ENCODE measurements around the gene MAPK1IP1L. TPM values are rescaled to one million over a fixed set of nuclear protein-coding genes. Genes with fewer than 3 reads are reported as not detected.
A peak's percentile ranks its signal among the peaks of the same experiment; 100 is the strongest.

Gene MAPK1IP1L
- total and polyA plus RNA-seq, 2 of the 13 experiments (the other 11 are each of a cell fraction or from before 2014, with no cell fraction given) = 27.8 to 68.4 TPM

DNA sequence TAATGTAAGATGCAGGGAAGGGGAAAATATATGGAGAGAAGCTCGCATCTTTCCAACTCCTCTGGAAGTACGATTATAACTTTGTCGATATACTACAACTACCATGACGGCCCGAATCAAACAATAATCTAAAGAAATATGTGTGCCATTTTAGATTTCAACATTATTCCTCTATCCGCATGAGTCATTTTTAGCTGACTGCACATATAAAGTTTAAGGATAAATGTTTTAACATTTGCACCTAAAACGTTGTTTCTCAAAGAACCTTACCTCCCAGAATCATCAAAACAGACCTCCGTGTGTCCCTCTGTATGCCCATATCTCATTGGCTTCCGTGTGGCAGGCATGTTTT, 25.0 kb upstream of the MAPK1IP1L start:
- ATAC-seq (no peak), DNase-seq (ENCODE audit: low spot score) (no peak), FAIRE-seq (no peak)
- 3% methylated on average over 9 of the region's 9 CpGs for WGBS (ENCODE audit: low lambda C conversion rate)
- Histone ChIP-seq H3K9ac (ENCODE audit: insufficient read depth, low read depth, low read length) (peak overlapping the region; percentile 85), H3K27me3 (ENCODE audit: control insufficient read depth in 1 of 2, insufficient read depth in 2 of 2, low read length in 2 of 2) (no peaks in the 10 kb centered on the region; a peak in 1 of 5 replicates), H3K27ac (ENCODE audit: extremely low read length, insufficient read depth, low read length) (peak overlapping the region; percentile 73), H3K4me1 (ENCODE audit: insufficient read depth, low read length) (peaks cover 51% of the 10 kb centered on the region), H3K9me3 (ENCODE audit: low read length) (no peaks in the 10 kb centered on the region), H3K79me2 (ENCODE audit: insufficient read depth, low read length) (peaks cover 59% of the 10 kb centered on the region), H3K36me3 (replicated peaks in 1 of 2; ENCODE audit: control insufficient read depth in 1 of 2, insufficient read depth in 2 of 2, low read length in 2 of 2) (no peaks in the 10 kb centered on the region), H2AFZ (ENCODE audit: low read length) (peak overlapping the region; percentile 67), H3K4me3 (replicated peaks in 1 of 3; ENCODE audit: insufficient read depth in 1 of 3, low read depth in 2 of 3, low read length in 3 of 3) (peak overlapping the region; percentile 66 to 96 (median 86)), H4K20me1 (ENCODE audit: insufficient read depth, low read length) (no peaks in the 10 kb centered on the region), H3K4me2 (ENCODE audit: low read depth, low read length) (peak overlapping the region; percentile 89)
- POLR2A ChIA-PET = interaction anchor here (0.7 to 4.1 kb wide), 5 partner anchors 12 to 52 kb away, joined by 3 to 47 read pairs (median 4); partner anchors contain the start of gene MAPK1IP1L
- intact Hi-C loops (cut with micrococcal nuclease; ENCODE audit: unreplicated experiment) (no loop called here), in situ Hi-C loops (cut with HindIII; ENCODE audit: extremely low pct_ligation_motif_present, low pct_unique_long_range_greater_than_20kb) (no loop called here)
- TF ChIP-seq MAFK (conservative IDR thresholded peaks at IDR 0.05 in 1 of 2, IDR thresholded peaks at IDR 0.05 in 1 of 2; ENCODE audit: low read length in 2 of 2) = peak; percentile 15 to 58; a peak in 3 of 4 replicates
- no peak for TF ChIP-seq TBX3 (IDR thresholded peaks at IDR 0.05; ENCODE audit: borderline replicate concordance)
- peak; percentile 62 for TF ChIP-seq MAFF (IDR thresholded peaks at IDR 0.05; ENCODE audit: low read depth, low read length)
- CTCF ChIA-PET (ENCODE audit: low intra/inter-chr PET ratio, low total read pairs) = no interaction called here
- BruUV-seq (replicated peaks) = TSS peak; percentile 74

DNA sequence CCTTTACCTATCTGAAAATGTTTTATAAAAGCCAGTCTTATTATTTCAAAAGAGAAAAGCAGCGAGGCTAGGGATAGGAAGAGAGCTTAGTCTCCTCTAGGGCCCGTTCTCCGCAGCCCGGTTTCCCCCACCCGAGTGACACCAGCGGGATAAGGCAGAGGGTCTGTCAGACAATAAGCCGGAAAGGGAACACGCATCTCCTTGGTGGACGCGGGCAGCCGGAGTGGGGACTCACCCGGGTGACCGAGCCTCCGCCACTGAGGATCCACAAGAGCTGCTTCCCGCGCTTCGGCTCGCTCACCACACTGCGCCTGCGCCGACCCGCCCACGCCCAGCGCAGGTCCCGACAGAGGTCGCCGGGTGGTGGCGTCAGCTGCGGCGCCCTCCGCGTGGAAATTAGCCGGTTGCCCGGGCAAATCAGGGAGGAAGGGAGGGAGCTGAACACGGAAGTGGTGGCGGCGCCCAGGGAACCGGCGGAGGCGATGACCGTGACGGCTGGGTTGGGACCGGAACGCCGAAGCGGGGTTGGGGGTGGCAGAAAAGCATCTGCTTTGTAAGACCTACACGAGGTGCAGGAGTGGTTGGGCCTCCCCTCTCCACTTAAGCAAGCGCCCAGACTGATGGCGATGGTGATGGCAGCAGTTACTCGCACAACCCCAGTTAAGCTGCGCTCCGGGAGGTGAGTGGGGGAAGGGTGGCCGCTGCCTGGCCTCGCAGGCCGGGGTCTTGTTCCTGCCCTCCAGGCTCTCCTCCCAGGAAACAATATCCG, 24.5 kb upstream of the MAPK1IP1L start, which contains the start of the genes SOCS4 and WDHD1:
TSS of gene SOCS4 (plus strand) at position 444 of the 769 bp plus-strand sequence. CDS start 15,806 bp downstream, outside the sequence.
TSS of gene WDHD1 (minus strand) at position 307 of the 769 bp plus-strand sequence. CDS start 312 bp downstream, outside the sequence.
- WGBS (ENCODE audit: low lambda C conversion rate) = 0% methylated on average over 26 of the region's 56 CpGs
- FAIRE-seq (peak; percentile 43), ATAC-seq (peak; percentile 97), DNase-seq (ENCODE audit: low spot score) (peak; percentile 89)
- Histone ChIP-seq H3K4me2 (ENCODE audit: low read depth, low read length) (peak within 1 kb of the TSS; percentile 89), H3K4me1 (ENCODE audit: insufficient read depth, low read length) (peaks cover 55% of the 10 kb centered on the region), H2AFZ (ENCODE audit: low read length) (peak within 1 kb of the TSS; percentile 67), H3K36me3 (replicated peaks in 1 of 2; ENCODE audit: control insufficient read depth in 1 of 2, insufficient read depth in 2 of 2, low read length in 2 of 2) (no peaks in the 10 kb centered on the region), H3K9ac (ENCODE audit: insufficient read depth, low read depth, low read length) (peak within 1 kb of the TSS; percentile 85), H4K20me1 (ENCODE audit: insufficient read depth, low read length) (no peaks in the 10 kb centered on the region), H3K27ac (ENCODE audit: extremely low read length, insufficient read depth, low read length) (peak within 1 kb of the TSS; percentile 73), H3K79me2 (ENCODE audit: insufficient read depth, low read length) (peaks cover 64% of the 10 kb centered on the region), H3K4me3 (replicated peaks in 1 of 3; ENCODE audit: insufficient read depth in 1 of 3, low read depth in 2 of 3, low read length in 3 of 3) (peak within 1 kb of the TSS; percentile 66 to 96 (median 86)), H3K9me3 (ENCODE audit: low read length) (no peaks in the 10 kb centered on the region), H3K27me3 (ENCODE audit: control insufficient read depth in 1 of 2, insufficient read depth in 2 of 2, low read length in 2 of 2) (no peaks in the 10 kb centered on the region; a peak in 1 of 5 replicates)
- no TSS peak for BruUV-seq (replicated peaks)
- ChIA-PET CTCF (ENCODE audit: low intra/inter-chr PET ratio, low total read pairs) (no interaction called here), POLR2A (interaction anchor here (0.7 to 4.1 kb wide), 8 partner anchors 11 to 76 kb away, joined by 3 to 47 read pairs (median 4); partner anchors contain the start of gene MAPK1IP1L)
- intact Hi-C loops (cut with micrococcal nuclease; ENCODE audit: unreplicated experiment) (no loop called here), in situ Hi-C loops (cut with HindIII; ENCODE audit: extremely low pct_ligation_motif_present, low pct_unique_long_range_greater_than_20kb) (no loop called here)
- TF ChIP-seq NFKBIZ (CRISPR knock-in tag; IDR thresholded peaks at IDR 0.05) = peak; percentile 26; the same call in 1 of the 2 replicates
- TF ChIP-seq ZFP90 (CRISPR knock-in tag; IDR thresholded peaks at IDR 0.05; ENCODE audit: borderline replicate concordance) = peak; percentile 89
- peak; percentile 50; the same call in 1 of the 2 replicates for TF ChIP-seq ZNF614 (CRISPR knock-in tag; IDR thresholded peaks at IDR 0.05; ENCODE audit: borderline replicate concordance)
- TF ChIP-seq MLX (CRISPR knock-in tag; IDR thresholded peaks at IDR 0.05) = peak; percentile 43; the same call in 1 of the 2 replicates
- peak; percentile 100 for TF ChIP-seq SAP130 (CRISPR knock-in tag; IDR thresholded peaks at IDR 0.05; ENCODE audit: low read depth)
- no peak for TF ChIP-seq ZNF484 (CRISPR knock-in tag; IDR thresholded peaks at IDR 0.05; ENCODE audit: borderline replicate concordance, low read depth)
- peak; percentile 69 for TF ChIP-seq ZFX (CRISPR knock-in tag; IDR thresholded peaks at IDR 0.05; ENCODE audit: low read depth)
- TF ChIP-seq, protein P1, sequence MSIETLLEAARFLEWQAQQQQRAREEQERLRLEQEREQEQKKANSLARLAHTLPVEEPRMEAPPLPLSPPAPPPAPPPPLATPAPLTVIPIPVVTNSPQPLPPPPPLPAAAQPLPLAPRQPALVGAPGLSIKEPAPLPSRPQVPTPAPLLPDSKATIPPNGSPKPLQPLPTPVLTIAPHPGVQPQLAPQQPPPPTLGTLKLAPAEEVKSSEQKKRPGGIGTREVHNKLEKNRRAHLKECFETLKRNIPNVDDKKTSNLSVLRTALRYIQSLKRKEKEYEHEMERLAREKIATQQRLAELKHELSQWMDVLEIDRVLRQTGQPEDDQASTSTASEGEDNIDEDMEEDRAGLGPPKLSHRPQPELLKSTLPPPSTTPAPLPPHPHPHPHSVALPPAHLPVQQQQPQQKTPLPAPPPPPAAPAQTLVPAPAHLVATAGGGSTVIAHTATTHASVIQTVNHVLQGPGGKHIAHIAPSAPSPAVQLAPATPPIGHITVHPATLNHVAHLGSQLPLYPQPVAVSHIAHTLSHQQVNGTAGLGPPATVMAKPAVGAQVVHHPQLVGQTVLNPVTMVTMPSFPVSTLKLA (IDR thresholded peaks at IDR 0.05) = peak; percentile 78
- TF ChIP-seq MAZ (IDR thresholded peaks at IDR 0.05; ENCODE audit: borderline replicate concordance, low read depth, low read length) = no peak
- TF ChIP-seq MAZ (CRISPR knock-in tag; IDR thresholded peaks at IDR 0.05; ENCODE audit: low read depth) = peak; percentile 75
- TF ChIP-seq RORA (CRISPR knock-in tag; IDR thresholded peaks at IDR 0.05) = no peak
- TF ChIP-seq ATF7-NPFF (CRISPR knock-in tag; IDR thresholded peaks at IDR 0.05; ENCODE audit: low read depth) = peak; percentile 88
- peak; percentile 62; the same call in 1 of the 2 replicates for TF ChIP-seq ZBTB21 (CRISPR knock-in tag; IDR thresholded peaks at IDR 0.05)

Data from HepG2 (cell line).